Fibroblast of lung (primary cell): Measurements from ENCODE around the gene FAM47E.

Experiments
- CTCF ChIP-seq, 2 donors: IDR thresholded peaks in 1 of 2; conservative IDR thresholded peaks in 1 of 2; 1 replicate in 1 of 2; 2 replicates in 1 of 2; pipeline ENCODE4 v1.5.1; 2011 to 2012; ENCODE audit warnings: low read length in 2 of 2, control low read depth in 1 of 2, inconsistent platforms in 1 of 2, low read depth in 1 of 2, mild to moderate bottlenecking in 1 of 2
- EZH2 ChIP-seq: IDR thresholded peaks from 2 replicates; pipeline ENCODE4 v1.5.1; 2012; ENCODE audit warnings: low read length, control low read depth, mild to moderate bottlenecking; ENCODE audit errors: missing control alignments

- TF ChIP-seq EZH2 (no peak), CTCF (conservative IDR thresholded peaks at IDR 0.05 in 1 of 2, IDR thresholded peaks at IDR 0.05 in 1 of 2; ENCODE audit: low read depth in 1 of 2, low read length in 2 of 2) (no peak)
Observed at GRCh38 chr4:76311896-76312331, 60.4 kb downstream of the FAM47E start.
